22Rv1 (cell line): ENCODE measurements around the gene ABCA2.

Experiments used
- H3K27ac ChIP-seq: fragments of 450-650 bp; 2 replicates; pipeline ENCODE4 v1.5.1; 2017
- CTCF ChIP-seq: fragments of 450-650 bp; IDR thresholded peaks from 2 replicates; pipeline ENCODE4 v1.5.1; 2017; ENCODE audit warnings: mild to moderate bottlenecking
- ZFX ChIP-seq: fragments of 450-650 bp; IDR thresholded peaks from 2 replicates; pipeline ENCODE4 v1.6.1; 2017; ENCODE audit warnings: antibody characterized with exemption, borderline replicate concordance

The ABCA2 gene

GRCh38 chr9:137018761-137019559 lies 9.1 kb downstream of the ABCA2 start:
- TF ChIP-seq CTCF (no peak), ZFX (no peak)
- H3K27ac ChIP-seq, result no peak overlapping the region

- no peak overlapping the region for H3K27ac ChIP-seq
- TF ChIP-seq CTCF, result no peak
- TF ChIP-seq ZFX, result no peak
Measured at GRCh38 chr9:137017791-137018497, 10.1 kb downstream of the ABCA2 start.

- no peak overlapping the region for H3K27ac ChIP-seq
Measured at GRCh38 chr9:137017071-137017470, 11.0 kb downstream of the ABCA2 start.

GRCh38 chr9:137016436-137016835 lies 11.6 kb downstream of the ABCA2 start:
- no peak overlapping the region for H3K27ac ChIP-seq
- no peak for TF ChIP-seq CTCF
- TF ChIP-seq ZFX, result no peak

More at GRCh38 chr9:137017071-137017470, 11.0 kb downstream of the ABCA2 start:
- TF ChIP-seq CTCF, result no peak
- TF ChIP-seq ZFX, result no peak

- TF ChIP-seq CTCF, result no peak
- no peak for TF ChIP-seq ZFX
- H3K27ac ChIP-seq, result no peak overlapping the region
Measured at GRCh38 chr9:137015976-137016375, 12.1 kb downstream of the ABCA2 start.

- no peak for TF ChIP-seq ZFX
- no peak for TF ChIP-seq CTCF
- no peak overlapping the region for H3K27ac ChIP-seq
Measured at GRCh38 chr9:137015540-137015930, 12.5 kb downstream of the ABCA2 start.
